HG03558 (cell line): Measurements from ENCODE around the gene GIPR.
"Not testable (repeated sequence)": the region's sequence is repeated elsewhere in the genome, so short reads cannot be mapped to it uniquely, and the experiment has no call there.

Source experiments
- ATAC-seq: cut with Tn5 transposase; IDR thresholded peaks from one replicate; pipeline ENCODE4 v1.9.1; 2021; ENCODE audit warnings: moderate number of reproducible peaks; ENCODE audit not compliant: unreplicated experiment; ENCODE audit errors: extremely low read depth

GIPR gene

DNA sequence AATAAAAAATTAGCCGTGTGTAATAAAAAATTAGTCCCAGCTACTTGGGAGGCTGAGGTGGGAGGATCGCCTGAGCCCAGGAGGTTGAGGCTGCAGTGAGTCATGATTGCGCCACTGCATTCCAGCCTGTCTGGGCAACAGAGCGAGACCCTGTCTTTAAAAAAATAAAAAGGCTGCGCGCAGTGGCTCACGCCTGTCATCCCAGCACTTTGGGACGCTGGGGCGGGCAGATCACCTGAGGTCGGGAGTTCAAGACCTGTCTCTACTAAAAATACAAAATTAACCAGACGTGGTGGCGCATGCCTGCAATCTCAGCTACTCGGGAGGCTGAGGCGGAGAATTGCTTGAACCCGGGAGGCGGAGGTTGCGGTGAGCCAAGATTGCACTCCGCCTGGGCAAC is 60.7 kb downstream of the GIPR start:
- ATAC-seq: not testable (repeated sequence)

DNA sequence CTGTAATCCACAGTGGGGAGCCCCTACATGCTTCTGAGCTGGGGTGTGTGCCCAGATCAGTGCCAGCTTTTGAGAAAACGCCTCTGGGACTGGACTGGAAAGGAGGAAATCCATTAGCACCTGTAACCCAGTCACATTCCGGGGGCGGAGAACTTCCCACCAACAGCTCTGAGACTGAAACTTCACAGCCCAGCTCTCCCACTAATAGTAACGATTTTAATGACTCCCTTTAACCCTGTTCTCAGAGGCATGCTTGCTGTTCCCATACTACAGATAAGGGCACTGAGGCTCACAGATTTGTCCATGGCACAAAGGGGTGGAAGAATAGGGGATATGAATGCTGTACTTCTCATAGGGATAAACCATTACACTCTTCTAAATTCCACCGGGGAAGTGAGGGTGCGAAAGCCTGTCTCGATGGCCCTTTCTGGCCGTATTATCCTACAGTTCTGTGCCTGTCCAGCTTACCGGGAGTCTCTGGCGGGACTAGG is 61.8 kb downstream of the GIPR start:
- ATAC-seq: no peak

DNA sequence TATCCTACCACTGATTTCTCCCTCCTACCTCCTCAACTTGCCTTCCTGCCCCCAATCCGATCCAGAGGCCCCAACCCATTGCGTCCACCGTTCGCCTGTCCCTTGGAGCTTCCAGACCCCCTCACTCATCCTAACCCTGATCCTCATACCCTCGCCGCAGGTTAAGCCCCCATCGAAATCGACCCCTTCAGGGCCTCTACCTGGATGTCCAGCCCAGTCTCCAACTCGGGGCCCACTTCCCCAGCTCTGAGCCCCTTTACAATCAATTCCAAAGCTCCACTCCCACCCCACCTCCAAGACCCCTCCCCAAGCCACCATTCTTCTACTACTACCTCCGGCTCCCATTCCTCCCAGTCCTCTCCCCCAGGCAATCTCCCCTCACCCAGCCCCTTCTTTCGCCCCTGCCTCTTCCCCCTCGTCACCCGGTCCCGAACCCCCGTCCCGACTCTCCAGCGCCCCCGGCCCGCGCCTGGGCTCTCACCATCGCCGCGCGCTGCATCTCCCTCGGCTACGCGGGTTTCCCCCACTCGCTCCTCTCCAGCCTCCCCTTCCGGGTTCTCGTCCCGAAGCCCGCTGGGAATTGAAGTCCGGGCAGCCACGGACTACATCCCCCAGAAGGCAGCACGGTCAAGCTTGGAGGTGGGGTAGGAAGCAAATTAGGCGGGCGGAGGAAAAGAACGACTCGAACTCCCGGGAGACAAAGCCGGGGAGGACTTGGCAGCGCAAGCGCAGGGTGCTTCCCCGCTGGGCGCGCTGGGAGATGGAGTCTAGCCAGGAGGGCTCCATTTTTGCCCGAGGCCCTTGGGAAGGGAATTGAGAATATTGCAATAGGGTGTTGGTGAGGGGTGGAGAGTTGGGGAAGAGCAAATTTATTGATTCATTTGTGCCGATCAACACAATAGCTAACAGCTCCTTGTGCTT is 62.6 kb downstream of the GIPR start, which contains the start of gene FBXO46:
Gene FBXO46 (minus strand): TSS at position 529 of the 921 bp plus-strand sequence. CDS start 17,401 bp downstream, outside the sequence.
- ATAC-seq: peak; percentile 76
